Measurements from ENCODE around the gene BSG.

DNA sequence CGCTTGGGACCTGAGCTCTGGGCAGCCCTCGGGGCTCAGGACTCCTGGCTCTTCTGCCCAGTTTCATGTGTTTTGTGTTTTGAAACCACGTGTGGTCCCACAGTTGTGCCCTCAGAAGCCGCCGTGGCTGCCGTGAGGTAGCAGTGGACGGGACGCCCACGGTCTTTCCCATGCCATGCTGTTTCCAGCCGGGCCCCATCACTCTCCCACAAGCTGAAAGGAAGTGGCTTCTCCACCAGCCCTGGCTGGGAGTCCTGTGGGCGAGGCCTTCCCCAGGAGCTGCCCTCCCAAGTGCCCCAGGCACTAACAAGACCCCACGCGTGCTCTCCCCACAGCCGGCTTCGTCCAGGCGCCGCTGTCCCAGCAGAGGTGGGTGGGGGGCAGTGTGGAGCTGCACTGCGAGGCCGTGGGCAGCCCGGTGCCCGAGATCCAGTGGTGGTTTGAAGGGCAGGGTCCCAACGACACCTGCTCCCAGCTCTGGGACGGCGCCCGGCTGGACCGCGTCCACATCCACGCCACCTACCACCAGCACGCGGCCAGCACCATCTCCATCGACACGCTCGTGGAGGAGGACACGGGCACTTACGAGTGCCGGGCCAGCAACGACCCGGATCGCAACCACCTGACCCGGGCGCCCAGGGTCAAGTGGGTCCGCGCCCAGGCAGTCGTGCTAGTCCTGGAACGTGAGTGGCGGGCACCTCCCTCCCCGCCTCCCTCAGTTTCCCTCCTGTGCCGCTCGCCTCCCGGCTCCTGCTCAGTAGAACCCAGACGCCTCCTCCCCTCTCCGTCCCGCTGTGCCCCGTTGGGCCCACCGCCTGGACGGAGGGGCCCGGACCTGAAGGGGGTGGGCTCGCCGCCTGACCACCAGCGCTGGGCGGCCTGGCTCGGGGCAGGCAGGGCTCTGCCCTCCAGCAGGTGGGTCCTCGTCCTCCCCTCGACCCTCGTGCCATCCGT is 5.3 kb downstream of the BSG start:
- no peak for TF ChIP-seq ZNF341 (tag by site-specific recombination; IDR thresholded peaks at IDR 0.05; ENCODE audit: low read depth)
- TF ChIP-seq, protein P1, sequence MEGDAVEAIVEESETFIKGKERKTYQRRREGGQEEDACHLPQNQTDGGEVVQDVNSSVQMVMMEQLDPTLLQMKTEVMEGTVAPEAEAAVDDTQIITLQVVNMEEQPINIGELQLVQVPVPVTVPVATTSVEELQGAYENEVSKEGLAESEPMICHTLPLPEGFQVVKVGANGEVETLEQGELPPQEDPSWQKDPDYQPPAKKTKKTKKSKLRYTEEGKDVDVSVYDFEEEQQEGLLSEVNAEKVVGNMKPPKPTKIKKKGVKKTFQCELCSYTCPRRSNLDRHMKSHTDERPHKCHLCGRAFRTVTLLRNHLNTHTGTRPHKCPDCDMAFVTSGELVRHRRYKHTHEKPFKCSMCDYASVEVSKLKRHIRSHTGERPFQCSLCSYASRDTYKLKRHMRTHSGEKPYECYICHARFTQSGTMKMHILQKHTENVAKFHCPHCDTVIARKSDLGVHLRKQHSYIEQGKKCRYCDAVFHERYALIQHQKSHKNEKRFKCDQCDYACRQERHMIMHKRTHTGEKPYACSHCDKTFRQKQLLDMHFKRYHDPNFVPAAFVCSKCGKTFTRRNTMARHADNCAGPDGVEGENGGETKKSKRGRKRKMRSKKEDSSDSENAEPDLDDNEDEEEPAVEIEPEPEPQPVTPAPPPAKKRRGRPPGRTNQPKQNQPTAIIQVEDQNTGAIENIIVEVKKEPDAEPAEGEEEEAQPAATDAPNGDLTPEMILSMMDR (tag by site-specific recombination; IDR thresholded peaks at IDR 0.05), result no peak
- TF ChIP-seq ZNF16 (tag by site-specific recombination; IDR thresholded peaks at IDR 0.05; ENCODE audit: low read depth), result no peak
- TF ChIP-seq, protein P2, sequence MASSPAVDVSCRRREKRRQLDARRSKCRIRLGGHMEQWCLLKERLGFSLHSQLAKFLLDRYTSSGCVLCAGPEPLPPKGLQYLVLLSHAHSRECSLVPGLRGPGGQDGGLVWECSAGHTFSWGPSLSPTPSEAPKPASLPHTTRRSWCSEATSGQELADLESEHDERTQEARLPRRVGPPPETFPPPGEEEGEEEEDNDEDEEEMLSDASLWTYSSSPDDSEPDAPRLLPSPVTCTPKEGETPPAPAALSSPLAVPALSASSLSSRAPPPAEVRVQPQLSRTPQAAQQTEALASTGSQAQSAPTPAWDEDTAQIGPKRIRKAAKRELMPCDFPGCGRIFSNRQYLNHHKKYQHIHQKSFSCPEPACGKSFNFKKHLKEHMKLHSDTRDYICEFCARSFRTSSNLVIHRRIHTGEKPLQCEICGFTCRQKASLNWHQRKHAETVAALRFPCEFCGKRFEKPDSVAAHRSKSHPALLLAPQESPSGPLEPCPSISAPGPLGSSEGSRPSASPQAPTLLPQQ (tag by site-specific recombination; IDR thresholded peaks at IDR 0.05), result no peak
- TF ChIP-seq BCL11A (tag by site-specific recombination; IDR thresholded peaks at IDR 0.05; ENCODE audit: low read depth), result no peak
- TF ChIP-seq ZNF423 (tag by site-specific recombination; IDR thresholded peaks at IDR 0.05), result no peak
- TF ChIP-seq, protein P3, sequence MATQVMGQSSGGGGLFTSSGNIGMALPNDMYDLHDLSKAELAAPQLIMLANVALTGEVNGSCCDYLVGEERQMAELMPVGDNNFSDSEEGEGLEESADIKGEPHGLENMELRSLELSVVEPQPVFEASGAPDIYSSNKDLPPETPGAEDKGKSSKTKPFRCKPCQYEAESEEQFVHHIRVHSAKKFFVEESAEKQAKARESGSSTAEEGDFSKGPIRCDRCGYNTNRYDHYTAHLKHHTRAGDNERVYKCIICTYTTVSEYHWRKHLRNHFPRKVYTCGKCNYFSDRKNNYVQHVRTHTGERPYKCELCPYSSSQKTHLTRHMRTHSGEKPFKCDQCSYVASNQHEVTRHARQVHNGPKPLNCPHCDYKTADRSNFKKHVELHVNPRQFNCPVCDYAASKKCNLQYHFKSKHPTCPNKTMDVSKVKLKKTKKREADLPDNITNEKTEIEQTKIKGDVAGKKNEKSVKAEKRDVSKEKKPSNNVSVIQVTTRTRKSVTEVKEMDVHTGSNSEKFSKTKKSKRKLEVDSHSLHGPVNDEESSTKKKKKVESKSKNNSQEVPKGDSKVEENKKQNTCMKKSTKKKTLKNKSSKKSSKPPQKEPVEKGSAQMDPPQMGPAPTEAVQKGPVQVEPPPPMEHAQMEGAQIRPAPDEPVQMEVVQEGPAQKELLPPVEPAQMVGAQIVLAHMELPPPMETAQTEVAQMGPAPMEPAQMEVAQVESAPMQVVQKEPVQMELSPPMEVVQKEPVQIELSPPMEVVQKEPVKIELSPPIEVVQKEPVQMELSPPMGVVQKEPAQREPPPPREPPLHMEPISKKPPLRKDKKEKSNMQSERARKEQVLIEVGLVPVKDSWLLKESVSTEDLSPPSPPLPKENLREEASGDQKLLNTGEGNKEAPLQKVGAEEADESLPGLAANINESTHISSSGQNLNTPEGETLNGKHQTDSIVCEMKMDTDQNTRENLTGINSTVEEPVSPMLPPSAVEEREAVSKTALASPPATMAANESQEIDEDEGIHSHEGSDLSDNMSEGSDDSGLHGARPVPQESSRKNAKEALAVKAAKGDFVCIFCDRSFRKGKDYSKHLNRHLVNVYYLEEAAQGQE (tag by site-specific recombination; IDR thresholded peaks at IDR 0.05), result no peak
- no peak for TF ChIP-seq ZNF221 (tag by site-specific recombination; IDR thresholded peaks at IDR 0.05; ENCODE audit: borderline replicate concordance)
